Transverse colon (tissue), 4 donors: ENCODE measurements around the gene CCDC102B. TPM values are rescaled to one million over a fixed set of nuclear protein-coding genes. Genes with fewer than 3 reads are reported as not detected.

Source experiments
- DNase-seq: peaks from one replicate; pipeline ENCODE4 v3.0.0-alpha.2; 2019
- H3K27ac ChIP-seq, 4 donors: fragments of 200-600 bp; sonication (generic); 2 replicates each; pipeline ENCODE4 v1.5.1; 2016 to 2018; ENCODE audit warnings: inconsistent platforms in 4 of 4
- H3K27me3 ChIP-seq: fragments of 200-600 bp; sonication (generic); 2 replicates; pipeline ENCODE4 v1.5.1; 2017; ENCODE audit warnings: inconsistent platforms
- H3K36me3 ChIP-seq, 4 donors: fragments of 200-600 bp; sonication (generic); 2 replicates each; pipeline ENCODE4 v1.5.1; 2017 to 2019; ENCODE audit warnings: inconsistent platforms in 4 of 4
- H3K4me1 ChIP-seq, 4 donors: fragments of 200-600 bp; sonication (generic); 2 replicates each; pipeline ENCODE4 v1.5.1; 2017 to 2020; ENCODE audit warnings: inconsistent platforms in 4 of 4
- H3K4me3 ChIP-seq, 4 donors: fragments of 200-600 bp; sonication (generic); 1 replicate in 1 of 4; 2 replicates in 3 of 4; pipeline versions ENCODE4 v1.5.1 to v1.6.1; 2017 to 2019; ENCODE audit warnings: inconsistent platforms in 4 of 4
- H3K9me3 ChIP-seq, 2 donors: fragments of 200-600 bp; sonication (generic); 2 replicates each; pipeline ENCODE4 v1.5.1; 2017 to 2019; ENCODE audit warnings: inconsistent platforms in 2 of 2
- CTCF ChIP-seq, 5 experiments: fragments of 200-600 bp in 3 of 5; fragments of 450-650 bp in 2 of 5; sonication (generic) in 3 of 5; IDR thresholded peaks; 1 replicate in 2 of 5; 2 replicates in 3 of 5; pipeline ENCODE4 v1.5.1; 2016 to 2017; ENCODE audit warnings: antibody characterized with exemption in 5 of 5, inconsistent platforms in 3 of 5, mild to moderate bottlenecking in 2 of 5, moderate library complexity in 1 of 5
- EP300 ChIP-seq: sonication (generic); formaldehyde crosslinking; IDR thresholded peaks from one replicate; pipeline ENCODE4 v1.6.1; 2017; ENCODE audit warnings: antibody characterized with exemption, low read depth
- POLR2A ChIP-seq: fragments of 450-650 bp; IDR thresholded peaks from one replicate; pipeline ENCODE4 v1.6.1; 2016; ENCODE audit warnings: antibody characterized with exemption, mild to moderate bottlenecking, moderate library complexity
- POLR2AphosphoS5 ChIP-seq, 3 donors: sonication (generic); formaldehyde crosslinking; IDR thresholded peaks; one replicate each; pipeline ENCODE4 v1.6.1; 2016; ENCODE audit warnings: antibody characterized with exemption in 3 of 3
- WGBS, 2 donors: methylation state at CpG; one replicate each; pipeline ENCODE4 v1.1.5; 2018; ENCODE audit warnings: low coverage in 1 of 2; 5-methylcytosine and 5-hydroxymethylcytosine counted together
- in situ Hi-C, 4 donors: fragments of 200-750 bp; cut with MboI; loops; one replicate each; pipeline versions ENCODE4 v1.15.0 to v1.15.1; 2017; ENCODE audit warnings: low sequenced_read_pairs in 3 of 4, low pct_ligation_motif_present in 1 of 4, low pct_unique_long_range_greater_than_20kb in 1 of 4
- intact Hi-C: fragments of 100-400 bp; cut with DNase I; formaldehyde crosslinking; loops from one replicate; pipeline ENCODE4 v1.15.1; 2023; ENCODE audit warnings: low total_unique reads
- total RNA-seq, 4 donors: library from RNA; depleted of rRNA; stranded (reverse); fragments of >200 nt; gene quantifications; one replicate each; pipeline ENCODE4 v1.1.0, GENCODE V29; 2016

The CCDC102B gene
- total RNA-seq, 4 donors from 2014 or later: 1.5 to 6.0 (median 4.6) TPM

DNA sequence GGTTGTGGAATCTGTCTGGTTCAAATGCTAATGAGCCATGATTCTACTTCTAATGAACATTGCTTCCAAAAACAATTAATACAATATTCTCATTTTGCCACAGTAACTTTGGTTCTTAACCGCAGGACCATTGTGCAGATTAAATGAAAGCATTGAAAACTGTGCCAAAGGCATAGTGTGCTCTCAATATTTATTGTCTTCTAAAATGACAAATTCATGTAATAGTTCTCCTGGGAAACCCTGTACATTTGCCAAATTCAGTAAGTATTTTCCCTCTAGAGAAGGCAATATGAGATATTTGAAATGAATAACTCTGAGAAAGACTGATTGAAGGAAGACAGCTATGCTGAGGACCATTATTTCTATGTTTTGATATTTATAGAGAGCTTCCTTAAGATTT, 246.3 kb downstream of the CCDC102B start:
- DNase-seq: no peak
- TF ChIP-seq POLR2A (no peak), POLR2AphosphoS5 (IDR thresholded peaks at IDR 0.05) (no peak), CTCF (IDR thresholded peaks at IDR 0.05) (no peak), EP300 (no peak)
- H3K27me3 ChIP-seq: no peaks in the 10 kb centered on the region
- no peak overlapping the region for H3K27ac ChIP-seq
- 80 to 100% methylated on average over 1 of the region's 1 CpG for WGBS, 2 donors
- H3K36me3 ChIP-seq: no peaks in the 10 kb centered on the region
- in situ Hi-C loops: no loop called here
- H3K4me1 ChIP-seq: no peaks in the 10 kb centered on the region
- no peaks in the 10 kb centered on the region for H3K9me3 ChIP-seq
- no peak overlapping the region for H3K4me3 ChIP-seq
- intact Hi-C loops: no loop called here

DNA sequence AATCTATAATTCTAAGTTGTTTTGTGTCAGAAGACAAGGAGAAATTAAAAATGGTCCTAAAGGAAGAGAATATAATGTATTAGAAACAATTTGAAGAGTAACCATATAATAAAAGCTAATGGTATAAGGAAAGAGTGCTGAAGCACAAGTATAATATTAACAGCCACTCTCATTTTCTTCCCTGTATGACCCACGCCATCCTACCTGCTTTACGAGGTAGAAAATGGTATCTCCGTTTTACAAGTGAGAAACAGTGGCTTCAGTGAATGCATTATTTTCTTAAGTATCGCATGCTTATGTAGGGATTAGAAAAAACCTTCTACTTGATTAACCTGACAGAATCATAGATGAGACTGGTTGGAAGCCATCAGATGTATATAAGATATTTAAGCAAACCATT, 266.2 kb downstream of the CCDC102B start:
- TF ChIP-seq POLR2A (no peak), CTCF (IDR thresholded peaks at IDR 0.05) (no peak), POLR2AphosphoS5 (IDR thresholded peaks at IDR 0.05) (no peak), EP300 (no peak)
- Histone ChIP-seq H3K4me3 (no peak overlapping the region), H3K36me3 (no peaks in the 10 kb centered on the region), H3K4me1 (no peaks in the 10 kb centered on the region), H3K9me3 (peaks cover 0 to 3% of the 10 kb centered on the region in 2 donors), H3K27ac (no peak overlapping the region), H3K27me3 (no peaks in the 10 kb centered on the region)
- intact Hi-C loops (no loop called here), in situ Hi-C loops (no loop called here)
- DNase-seq: no peak
- WGBS, 2 donors: 51 to 52% methylated on average over 4 of the region's 4 CpGs

GRCh38 chr18:69067048-69067447, 269.2 kb downstream of the CCDC102B start:
- Histone ChIP-seq H3K9me3 (no peaks in the 10 kb centered on the region), H3K27me3 (no peaks in the 10 kb centered on the region), H3K36me3 (no peaks in the 10 kb centered on the region), H3K4me1 (no peaks in the 10 kb centered on the region), H3K4me3 (no peak overlapping the region), H3K27ac (no peak overlapping the region)
- TF ChIP-seq POLR2A (no peak), EP300 (no peak)
- in situ Hi-C loops: no loop called here
- WGBS, 2 donors: 0% methylated on average over 1 of the region's 1 CpG
- intact Hi-C loops: loop anchor here (5.0 kb wide), 1 partner anchor 1280 kb away; no protein-coding TSS in a partner anchor
- no peak for DNase-seq

- H3K27ac ChIP-seq: no peak overlapping the region
- in situ Hi-C loops: no loop called here
Observed at GRCh38 chr18:69071680-69072079, 273.8 kb downstream of the CCDC102B start.

More at GRCh38 chr18:69071680-69072079, 273.8 kb downstream of the CCDC102B start:
- H3K4me1 ChIP-seq: no peaks in the 10 kb centered on the region
- H3K27me3 ChIP-seq: no peaks in the 10 kb centered on the region
- no peak overlapping the region for H3K4me3 ChIP-seq
- H3K36me3 ChIP-seq: no peaks in the 10 kb centered on the region
- DNase-seq: no peak
- 88 to 93% methylated on average over 3 of the region's 3 CpGs for WGBS, 2 donors
- intact Hi-C loops: no loop called here
- TF ChIP-seq POLR2AphosphoS5 (IDR thresholded peaks at IDR 0.05) (no peak), EP300 (no peak), CTCF (IDR thresholded peaks at IDR 0.05) (no peak), POLR2A (no peak)
- no peaks in the 10 kb centered on the region for H3K9me3 ChIP-seq
